Mucosa of descending colon (tissue), 3 donors: ENCODE data around the gene DPP8. TPM values are rescaled to one million over a fixed set of nuclear protein-coding genes. Genes with fewer than 3 reads are reported as not detected.
"Not testable (repeated sequence)": the region's sequence is repeated elsewhere in the genome, so short reads cannot be mapped to it uniquely, and the experiment has no call there.

Experiments
- ATAC-seq: fragments of 200-7000 bp; cut with Tn5 transposase; one replicate; pipeline ENCODE4 v1.9.1; 2020; ENCODE audit warnings: mild to moderate bottlenecking, moderate library complexity
- DNase-seq, 3 donors: peaks; one replicate each; pipeline ENCODE4 v3.0.0-alpha.2; 2020
- H3K36me3 ChIP-seq: fragments of 200-600 bp; one replicate; pipeline ENCODE4 v1.8.0; 2021; ENCODE audit warnings: low read depth, mild to moderate bottlenecking
- H3K4me1 ChIP-seq: fragments of 200-600 bp; one replicate; pipeline ENCODE4 v1.8.0; 2021; ENCODE audit warnings: low read depth, mild to moderate bottlenecking
- H3K4me3 ChIP-seq: fragments of 200-600 bp; one replicate; pipeline ENCODE4 v1.8.0; 2021; ENCODE audit warnings: mild to moderate bottlenecking
- H3K9me3 ChIP-seq: fragments of 200-600 bp; one replicate; pipeline ENCODE4 v1.8.0; 2021; ENCODE audit warnings: mild to moderate bottlenecking
- intact Hi-C, 2 donors: fragments of 100-400 bp; cut with DNase I in 1 of 2; cut with micrococcal nuclease in 1 of 2; formaldehyde crosslinking; loops; one replicate each; pipeline versions ENCODE4 v1.11.0 to v1.11.1; 2022; cut with DNase I, micrococcal nuclease
- total RNA-seq, 3 donors: library from RNA; stranded (reverse); fragmentation: NEBNext Ultra II Directional in 2 of 3; extraction: Animal tissue kit (Norgen Biotek cat#: 25700) in 2 of 3; gene quantifications; one replicate each; pipeline versions ENCODE4 v1.2.1 to v1.2.4, GENCODE V29; 2021 to 2023
- TF ChIP-seq, protein P1 (sequence below): fragments of 200-600 bp; IDR thresholded peaks from one replicate; pipeline ENCODE4 v1.8.0; 2022; ENCODE audit warnings: antibody characterized with exemption, mild to moderate bottlenecking
- donor health status: DM: no; HTN: no; CAD: no; lungs with moderate emphysema.
- donor health status: DM: no; HTN: no; CAD: no.
- donor health status: DM: no; HTN: yes; CAD: no.

The DPP8 gene
- total RNA-seq, 3 donors from 2014 or later = 35.6 to 40.6 (median 35.8) TPM

DNA sequence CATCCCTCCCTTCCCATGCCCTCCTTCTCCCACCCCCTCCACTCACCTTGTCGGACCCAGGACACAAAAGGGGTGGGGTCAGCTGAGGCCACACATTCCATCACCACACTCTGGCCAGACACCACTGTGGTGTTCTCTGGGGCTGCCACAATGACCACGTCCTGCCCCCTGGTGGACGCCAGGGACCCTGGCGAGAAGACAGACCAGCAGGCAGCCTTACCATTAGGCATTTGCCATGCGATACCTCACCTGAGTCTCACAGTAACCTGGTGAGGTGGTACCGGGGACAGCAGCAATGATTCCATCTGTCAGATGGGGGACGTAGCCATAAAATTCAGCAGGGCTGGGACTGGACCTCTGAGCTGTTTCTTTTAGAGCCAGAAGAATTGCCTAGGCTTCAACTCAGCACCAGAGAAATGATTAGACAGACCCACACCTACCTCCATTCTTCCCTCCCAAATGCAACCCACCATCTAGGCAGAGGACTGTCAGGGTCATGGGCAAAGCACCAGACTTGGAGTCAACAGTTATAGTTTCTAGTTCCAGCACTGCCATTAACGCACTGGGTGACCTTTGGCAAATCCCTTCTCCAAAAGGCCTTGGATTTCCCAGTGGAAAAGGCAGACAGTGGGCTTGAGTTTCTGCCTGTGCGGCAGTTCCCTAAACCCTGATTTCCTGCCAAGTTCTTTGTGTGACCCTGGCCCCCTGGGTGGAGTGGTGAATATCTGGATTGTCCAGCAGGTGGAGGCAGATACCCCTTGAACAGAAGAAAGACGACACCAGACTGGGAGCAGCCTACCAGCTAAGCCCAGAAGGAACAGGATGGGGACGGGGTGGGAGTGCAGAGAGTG is 116.5 kb downstream of the DPP8 start:
- TF ChIP-seq, protein P1, sequence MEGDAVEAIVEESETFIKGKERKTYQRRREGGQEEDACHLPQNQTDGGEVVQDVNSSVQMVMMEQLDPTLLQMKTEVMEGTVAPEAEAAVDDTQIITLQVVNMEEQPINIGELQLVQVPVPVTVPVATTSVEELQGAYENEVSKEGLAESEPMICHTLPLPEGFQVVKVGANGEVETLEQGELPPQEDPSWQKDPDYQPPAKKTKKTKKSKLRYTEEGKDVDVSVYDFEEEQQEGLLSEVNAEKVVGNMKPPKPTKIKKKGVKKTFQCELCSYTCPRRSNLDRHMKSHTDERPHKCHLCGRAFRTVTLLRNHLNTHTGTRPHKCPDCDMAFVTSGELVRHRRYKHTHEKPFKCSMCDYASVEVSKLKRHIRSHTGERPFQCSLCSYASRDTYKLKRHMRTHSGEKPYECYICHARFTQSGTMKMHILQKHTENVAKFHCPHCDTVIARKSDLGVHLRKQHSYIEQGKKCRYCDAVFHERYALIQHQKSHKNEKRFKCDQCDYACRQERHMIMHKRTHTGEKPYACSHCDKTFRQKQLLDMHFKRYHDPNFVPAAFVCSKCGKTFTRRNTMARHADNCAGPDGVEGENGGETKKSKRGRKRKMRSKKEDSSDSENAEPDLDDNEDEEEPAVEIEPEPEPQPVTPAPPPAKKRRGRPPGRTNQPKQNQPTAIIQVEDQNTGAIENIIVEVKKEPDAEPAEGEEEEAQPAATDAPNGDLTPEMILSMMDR = peak; percentile 31
- no peaks in the 10 kb centered on the region for H3K36me3 ChIP-seq
- DNase-seq = peak in 2 of 3 donors; percentile 72 to 73
- no peaks in the 10 kb centered on the region for H3K4me1 ChIP-seq
- intact Hi-C loops = no loop called here
- peak; percentile 90 for ATAC-seq
- H3K4me3 ChIP-seq = no peak overlapping the region
- no peaks in the 10 kb centered on the region for H3K9me3 ChIP-seq

DNA sequence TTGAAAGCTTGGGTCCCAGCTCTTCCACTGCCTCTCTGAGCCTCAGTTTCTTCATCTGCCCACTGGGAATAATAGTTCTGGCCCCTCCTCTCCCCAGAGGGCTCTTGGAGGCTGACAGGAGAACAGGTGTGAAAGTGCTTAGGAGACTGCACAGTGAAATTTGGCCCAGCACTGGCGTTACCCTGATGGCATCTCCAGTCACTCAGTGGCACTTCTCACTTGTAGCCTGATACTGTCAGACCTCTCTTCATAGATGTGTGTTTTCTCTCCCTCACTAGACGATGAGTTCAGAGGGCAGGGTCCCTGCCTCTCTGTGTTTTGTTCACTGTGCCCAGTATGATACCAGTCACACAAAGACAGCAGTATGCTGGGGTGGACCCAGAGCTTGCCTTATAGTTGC is 117.5 kb downstream of the DPP8 start:
- TF ChIP-seq, protein P1 = no peak
- no peaks in the 10 kb centered on the region for H3K4me1 ChIP-seq
- ATAC-seq (no peak), DNase-seq (no peak)
- no peaks in the 10 kb centered on the region for H3K9me3 ChIP-seq
- intact Hi-C loops = no loop called here
- H3K4me3 ChIP-seq = no peak overlapping the region
- H3K36me3 ChIP-seq = no peaks in the 10 kb centered on the region

DNA sequence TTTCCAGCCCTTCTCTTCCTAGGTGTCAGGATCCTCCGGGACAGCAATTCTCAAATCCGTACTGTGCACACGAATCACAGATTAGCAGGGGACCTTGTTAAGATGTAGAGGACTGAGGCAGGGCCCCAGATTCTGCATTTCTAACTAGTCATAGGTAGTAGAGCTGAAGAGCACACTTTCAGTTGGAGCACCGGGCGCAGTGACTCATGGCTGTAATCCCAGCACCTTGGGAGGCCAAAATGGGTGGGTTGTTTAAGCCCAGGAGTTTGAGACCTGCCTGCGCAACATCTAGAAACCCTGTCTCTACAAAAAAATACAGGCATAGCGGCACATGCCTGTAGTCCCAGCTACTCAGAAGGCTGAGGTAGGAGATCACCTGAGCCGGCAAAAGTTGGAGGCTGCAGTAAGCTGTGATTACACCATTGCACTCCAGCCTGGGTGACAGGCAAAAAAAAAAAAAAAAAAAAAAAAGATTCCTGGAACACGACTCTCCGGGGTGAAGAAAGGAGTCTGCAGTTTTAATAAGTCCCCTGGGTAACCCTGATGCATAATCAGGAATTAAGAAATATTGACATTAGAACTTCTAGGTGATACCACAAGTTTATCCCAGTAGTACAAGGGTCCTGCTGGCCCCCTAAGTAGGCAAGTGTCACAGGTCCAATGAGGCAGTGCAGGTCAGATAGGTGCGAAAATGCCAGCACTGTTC is 118.3 kb downstream of the DPP8 start:
- no peaks in the 10 kb centered on the region for H3K36me3 ChIP-seq
- no peaks in the 10 kb centered on the region for H3K9me3 ChIP-seq
- TF ChIP-seq, protein P1 = no peak
- ATAC-seq (no peak), DNase-seq (no peak)
- no peaks in the 10 kb centered on the region for H3K4me1 ChIP-seq
- intact Hi-C loops = no loop called here
- H3K4me3 ChIP-seq = no peak overlapping the region

DNA sequence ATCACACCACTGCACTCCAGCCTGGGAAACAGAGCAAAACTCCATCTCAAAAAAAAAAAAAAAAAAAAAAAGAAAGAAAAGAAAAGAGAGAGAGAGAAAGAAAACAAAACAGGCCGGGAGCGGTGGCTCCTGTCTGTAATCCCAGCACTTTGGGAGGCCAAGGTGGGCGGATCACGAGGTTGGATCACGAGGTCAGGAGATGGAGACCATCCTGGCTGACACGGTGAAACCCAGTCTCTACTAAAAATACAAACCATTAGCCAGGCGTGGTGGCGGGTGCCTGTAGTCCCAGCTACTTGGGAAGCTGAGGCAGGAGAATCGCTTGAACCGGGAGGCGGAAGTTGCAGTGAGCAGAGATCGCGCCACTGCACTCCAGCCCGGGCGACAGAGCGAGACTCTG is 119.0 kb downstream of the DPP8 start:
- H3K9me3 ChIP-seq, ATAC-seq, DNase-seq, H3K4me1 ChIP-seq, intact Hi-C loops, H3K36me3 ChIP-seq, H3K4me3 ChIP-seq: not testable (repeated sequence)

DNA sequence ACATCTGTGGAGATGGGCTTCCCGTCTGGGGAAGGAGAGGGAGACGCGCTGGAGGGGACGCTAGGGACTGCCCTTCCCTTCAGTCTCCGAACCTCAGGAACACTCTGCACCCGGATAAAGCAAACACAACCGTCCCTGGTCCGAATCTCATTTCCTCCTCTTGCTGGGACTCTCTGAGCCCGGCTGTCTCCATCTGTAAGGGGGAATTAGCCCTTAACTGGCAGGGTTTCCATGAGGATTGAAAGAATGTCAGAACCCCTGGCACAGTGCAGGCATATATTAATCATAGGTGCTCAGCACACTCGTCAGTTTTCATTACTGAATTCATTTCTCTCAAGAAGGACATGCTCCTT is 120.5 kb downstream of the DPP8 start:
- no peak for DNase-seq
- no peak for ATAC-seq
- TF ChIP-seq, protein P1 = no peak
- Histone ChIP-seq H3K4me1 (no peaks in the 10 kb centered on the region), H3K9me3 (no peaks in the 10 kb centered on the region), H3K36me3 (no peaks in the 10 kb centered on the region), H3K4me3 (no peak overlapping the region)
- intact Hi-C loops = no loop called here

DNA sequence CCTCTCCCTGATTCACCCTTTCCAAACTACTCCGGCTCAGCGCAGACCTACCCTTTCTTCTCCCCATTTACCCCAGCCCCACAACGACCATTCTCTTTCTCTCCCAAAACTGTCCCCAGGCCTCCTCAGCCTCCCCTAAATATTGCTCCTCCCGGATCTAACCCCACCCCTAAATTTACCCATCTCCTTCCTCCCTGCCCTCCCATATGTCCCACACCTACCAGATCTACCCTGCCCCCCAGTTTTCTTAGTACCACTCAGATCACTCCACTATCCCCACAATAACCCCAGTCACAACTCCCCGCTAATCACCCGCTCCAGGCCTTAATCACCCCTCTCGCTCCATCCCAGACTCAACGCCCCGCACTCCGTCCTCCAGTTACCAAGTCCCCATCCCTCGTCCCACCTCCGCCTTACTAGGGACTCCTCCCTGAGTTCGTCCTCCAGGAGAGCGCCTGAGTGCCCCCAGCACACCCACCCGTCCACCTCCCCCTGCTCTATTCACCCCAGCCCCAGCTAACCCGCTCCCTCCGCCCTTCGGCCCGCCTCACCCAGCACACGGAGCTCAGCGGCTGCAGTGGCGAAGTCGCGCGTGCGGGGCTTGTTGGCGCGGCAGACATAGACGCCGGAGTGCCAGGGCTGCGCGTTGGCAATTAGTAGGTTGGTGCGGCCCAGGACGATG is 121.1 kb downstream of the DPP8 start:
- Histone ChIP-seq H3K4me1 (no peaks in the 10 kb centered on the region), H3K4me3 (no peak overlapping the region), H3K36me3 (no peaks in the 10 kb centered on the region), H3K9me3 (no peaks in the 10 kb centered on the region)
- intact Hi-C loops = no loop called here
- TF ChIP-seq, protein P1 = no peak
- ATAC-seq (no peak), DNase-seq (no peak)
